HEK293 (cell line): ENCODE results near the gene PDHX.

Experiments
- CTCF ChIA-PET: fragments of 350-600 bp; formaldehyde crosslinking; extraction: SDS; loops from one replicate; lab custom pipeline; 2021; ENCODE audit warnings: antibody characterized with exemption; lab: Yijun Ruan, JAX
- POLR2A ChIA-PET: fragments of 300-600 bp; formaldehyde crosslinking; extraction: SDS; loops from one replicate; lab custom pipeline; 2020; ENCODE audit warnings: antibody characterized with exemption, inconsistent platforms; lab: Yijun Ruan, JAX
- H3K27ac ChIP-seq: fragments of 200-500 bp; sonication (Bioruptor generic); 2 replicates; pipeline ENCODE4 v1.5.1; 2014; ENCODE audit warnings: low read depth, low read length, control low read depth, inconsistent platforms; ENCODE audit errors: extremely low read depth
- H3K36me3 ChIP-seq, 2 experiments: fragments of 200-500 bp in 1 of 2; sonication (Bioruptor generic) in 1 of 2; 1 replicate in 1 of 2; 2 replicates in 1 of 2; pipeline ENCODE4 v1.5.1; 2014 to 2017; ENCODE audit warnings: inconsistent platforms in 2 of 2, low read length in 2 of 2; ENCODE audit not compliant: control insufficient read depth in 2 of 2, insufficient read depth in 1 of 2
- H3K4me1 ChIP-seq: fragments of 200-500 bp; sonication (Bioruptor generic); 2 replicates; pipeline ENCODE4 v1.5.1; 2014; ENCODE audit warnings: mild to moderate bottlenecking, low read length, inconsistent platforms; ENCODE audit not compliant: control insufficient read depth, insufficient read depth
- H3K4me3 ChIP-seq: 2 replicates; pipeline ENCODE4 v1.5.1; 2011; ENCODE audit warnings: low read depth, mild to moderate bottlenecking, control low read depth, low read length, moderate library complexity
- H3K9me3 ChIP-seq: fragments of 200-500 bp; sonication (Bioruptor generic); 2 replicates; pipeline ENCODE4 v1.5.1; 2014; ENCODE audit warnings: low read depth, low read length, inconsistent platforms; ENCODE audit not compliant: control insufficient read depth, insufficient read depth
- ATF2 ChIP-seq: fragments of 450-650 bp; formaldehyde crosslinking; IDR thresholded peaks from 2 replicates; pipeline ENCODE4 v1.5.1; 2016; ENCODE audit warnings: missing biosample characterization, missing genetic modification characterization, low read depth
- HIC1 ChIP-seq: fragments of 450-650 bp; formaldehyde crosslinking; IDR thresholded peaks from 2 replicates; pipeline ENCODE4 v1.5.1; 2016; ENCODE audit warnings: missing biosample characterization, missing genetic modification characterization
- PATZ1 ChIP-seq: fragments of 450-650 bp; formaldehyde crosslinking; IDR thresholded peaks from 2 replicates; pipeline ENCODE4 v1.5.1; 2016; ENCODE audit warnings: missing biosample characterization, missing genetic modification characterization
- PRDM6 ChIP-seq: fragments of 450-650 bp; formaldehyde crosslinking; IDR thresholded peaks from 2 replicates; pipeline ENCODE4 v1.5.1; 2017; ENCODE audit warnings: missing biosample characterization, missing genetic modification characterization
- REPIN1 ChIP-seq: fragments of 450-650 bp; formaldehyde crosslinking; IDR thresholded peaks from 2 replicates; pipeline ENCODE4 v1.5.1; 2017; ENCODE audit warnings: missing biosample characterization, missing genetic modification characterization, low read depth
- SETDB1 ChIP-seq: IDR thresholded peaks from one replicate; pipeline ENCODE4 v1.6.1; 2017; ENCODE audit warnings: mild to moderate bottlenecking, low read length, moderate library complexity, mixed read lengths; ENCODE audit not compliant: insufficient read length
- SP7 ChIP-seq: fragments of 450-650 bp; formaldehyde crosslinking; IDR thresholded peaks from 2 replicates; pipeline ENCODE4 v1.5.1; 2016; ENCODE audit warnings: missing biosample characterization, missing genetic modification characterization
- ZFP3 ChIP-seq: fragments of 450-650 bp; formaldehyde crosslinking; IDR thresholded peaks from 2 replicates; pipeline ENCODE4 v1.5.1; 2016; ENCODE audit warnings: low read depth, missing biosample characterization, missing genetic modification characterization
- ZNF121 ChIP-seq: fragments of 450-650 bp; formaldehyde crosslinking; IDR thresholded peaks from 2 replicates; pipeline ENCODE4 v1.5.1; 2016; ENCODE audit warnings: missing biosample characterization, missing genetic modification characterization
- ZNF146 ChIP-seq: fragments of 450-650 bp; formaldehyde crosslinking; IDR thresholded peaks from 2 replicates; pipeline ENCODE4 v1.5.1; 2016; ENCODE audit warnings: missing biosample characterization, missing genetic modification characterization
- ZNF211 ChIP-seq: fragments of 450-650 bp; formaldehyde crosslinking; IDR thresholded peaks from 2 replicates; pipeline ENCODE4 v1.5.1; 2016; ENCODE audit warnings: low read depth, missing biosample characterization, missing genetic modification characterization
- ZNF26 ChIP-seq: fragments of 450-650 bp; formaldehyde crosslinking; IDR thresholded peaks from 2 replicates; pipeline ENCODE4 v1.5.1; 2016; ENCODE audit warnings: missing biosample characterization, missing genetic modification characterization
- ZNF292 ChIP-seq: fragments of 450-650 bp; formaldehyde crosslinking; IDR thresholded peaks from 2 replicates; pipeline ENCODE4 v1.5.1; 2016; ENCODE audit warnings: low read depth, missing biosample characterization, missing genetic modification characterization, borderline replicate concordance
- ZNF423 ChIP-seq: fragments of 450-650 bp; formaldehyde crosslinking; IDR thresholded peaks from 2 replicates; pipeline ENCODE4 v1.5.1; 2016; ENCODE audit warnings: missing biosample characterization, missing genetic modification characterization
- ZNF544 ChIP-seq: fragments of 450-650 bp; formaldehyde crosslinking; IDR thresholded peaks from 2 replicates; pipeline ENCODE4 v1.5.0; 2017; ENCODE audit warnings: missing biosample characterization, missing genetic modification characterization
- ZNF555 ChIP-seq: fragments of 450-650 bp; formaldehyde crosslinking; conservative IDR thresholded peaks from 2 replicates; pipeline ENCODE4 v1.5.1; 2017; ENCODE audit warnings: missing biosample characterization, mild to moderate bottlenecking, missing genetic modification characterization, inconsistent platforms
- ZNF585B ChIP-seq: fragments of 450-650 bp; formaldehyde crosslinking; IDR thresholded peaks from 2 replicates; pipeline ENCODE4 v1.5.1; 2016; ENCODE audit warnings: missing biosample characterization, missing genetic modification characterization
- ZNF624 ChIP-seq: fragments of 450-650 bp; formaldehyde crosslinking; IDR thresholded peaks from 2 replicates; pipeline ENCODE4 v1.5.1; 2017; ENCODE audit warnings: missing biosample characterization, missing genetic modification characterization
- ZNF626 ChIP-seq: fragments of 450-650 bp; sonication (Bioruptor Pico); formaldehyde crosslinking; IDR thresholded peaks from 2 replicates; pipeline ENCODE4 v1.5.1; 2018; ENCODE audit warnings: missing biosample characterization, missing genetic modification characterization, inconsistent platforms
- ZNF701 ChIP-seq: fragments of 450-650 bp; formaldehyde crosslinking; IDR thresholded peaks from 2 replicates; pipeline ENCODE4 v1.5.1; 2016; ENCODE audit warnings: missing biosample characterization, missing genetic modification characterization
- ZNF747 ChIP-seq: fragments of 450-650 bp; formaldehyde crosslinking; IDR thresholded peaks from 2 replicates; pipeline ENCODE4 v1.5.1; 2016; ENCODE audit warnings: missing biosample characterization, missing genetic modification characterization
- ZNF768 ChIP-seq: fragments of 450-650 bp; formaldehyde crosslinking; IDR thresholded peaks from 2 replicates; pipeline ENCODE4 v1.5.1; 2018; ENCODE audit warnings: missing biosample characterization, mild to moderate bottlenecking, missing genetic modification characterization
- ZNF791 ChIP-seq: fragments of 450-650 bp; formaldehyde crosslinking; IDR thresholded peaks from 2 replicates; pipeline ENCODE4 v1.5.1; 2016; ENCODE audit warnings: missing biosample characterization, missing genetic modification characterization
- ZSCAN18 ChIP-seq: fragments of 450-650 bp; formaldehyde crosslinking; IDR thresholded peaks from 2 replicates; pipeline ENCODE4 v1.5.1; 2016; ENCODE audit warnings: missing biosample characterization, missing genetic modification characterization

Gene PDHX

GRCh38 chr11:34957206-34957605 lies 40.8 kb downstream of the PDHX start:
- H3K27ac ChIP-seq, result no peak overlapping the region

GRCh38 chr11:34957606-34958005 lies 41.2 kb downstream of the PDHX start:
- no peaks in the 10 kb centered on the region for H3K9me3 ChIP-seq
- H3K27ac ChIP-seq, result no peak overlapping the region
- ChIA-PET CTCF (no interaction called here), POLR2A (no interaction called here)
- H3K4me1 ChIP-seq, result no peaks in the 10 kb centered on the region
- H3K36me3 ChIP-seq, result peaks cover 0 to 10% of the 10 kb centered on the region in 2 experiments; a peak in 1 of 3 replicates
- no peak overlapping the region for H3K4me3 ChIP-seq
- TF ChIP-seq ZNF146 (no peak), ZNF26 (no peak), ZNF292 (no peak), PRDM6 (no peak), SETDB1 (no peak), ZNF555 (tag by site-specific recombination) (no peak), ZNF768 (no peak), REPIN1 (no peak), ZNF701 (tag by site-specific recombination) (no peak), ZNF211 (tag by site-specific recombination) (no peak), ZFP3 (tag by site-specific recombination) (no peak), ZSCAN18 (no peak)

More at GRCh38 chr11:34957206-34957605, 40.8 kb downstream of the PDHX start:
- ChIA-PET POLR2A (no interaction called here), CTCF (no interaction called here)
- H3K4me1 ChIP-seq, result no peaks in the 10 kb centered on the region
- H3K9me3 ChIP-seq, result no peaks in the 10 kb centered on the region
- peaks cover 0 to 10% of the 10 kb centered on the region in 2 experiments; a peak in 1 of 3 replicates for H3K36me3 ChIP-seq
- TF ChIP-seq ZNF791 (tag by site-specific recombination), result no peak
- TF ChIP-seq ZNF555 (tag by site-specific recombination), result no peak
- TF ChIP-seq PATZ1 (tag by site-specific recombination), result no peak
- TF ChIP-seq ATF2 (tag by site-specific recombination), result no peak
- no peak for TF ChIP-seq ZNF544 (tag by site-specific recombination)
- no peak for TF ChIP-seq ZNF423 (tag by site-specific recombination)
- TF ChIP-seq ZNF585B (tag by site-specific recombination), result no peak
- no peak for TF ChIP-seq ZNF747 (tag by site-specific recombination)
- TF ChIP-seq ZNF121 (tag by site-specific recombination), result no peak
- no peak for TF ChIP-seq ZNF624 (tag by site-specific recombination)
- no peak for TF ChIP-seq ZNF626
- TF ChIP-seq SP7 (tag by site-specific recombination), result no peak
- no peak for TF ChIP-seq HIC1 (tag by site-specific recombination)
- no peak overlapping the region for H3K4me3 ChIP-seq
